HG03521 (cell line): ENCODE measurements around the gene PRKN.

Source experiments
- ATAC-seq: cut with Tn5 transposase; IDR thresholded peaks from one replicate; pipeline ENCODE4 v1.9.1; 2021; ENCODE audit warnings: mild to moderate bottlenecking, moderate library complexity; ENCODE audit not compliant: unreplicated experiment

PRKN gene

GRCh38 chr6:161750686-161751085, 976.9 kb downstream of the PRKN start:
- no peak for ATAC-seq

- no peak for ATAC-seq
Observed at GRCh38 chr6:161749576-161749975, 978.0 kb downstream of the PRKN start.

DNA sequence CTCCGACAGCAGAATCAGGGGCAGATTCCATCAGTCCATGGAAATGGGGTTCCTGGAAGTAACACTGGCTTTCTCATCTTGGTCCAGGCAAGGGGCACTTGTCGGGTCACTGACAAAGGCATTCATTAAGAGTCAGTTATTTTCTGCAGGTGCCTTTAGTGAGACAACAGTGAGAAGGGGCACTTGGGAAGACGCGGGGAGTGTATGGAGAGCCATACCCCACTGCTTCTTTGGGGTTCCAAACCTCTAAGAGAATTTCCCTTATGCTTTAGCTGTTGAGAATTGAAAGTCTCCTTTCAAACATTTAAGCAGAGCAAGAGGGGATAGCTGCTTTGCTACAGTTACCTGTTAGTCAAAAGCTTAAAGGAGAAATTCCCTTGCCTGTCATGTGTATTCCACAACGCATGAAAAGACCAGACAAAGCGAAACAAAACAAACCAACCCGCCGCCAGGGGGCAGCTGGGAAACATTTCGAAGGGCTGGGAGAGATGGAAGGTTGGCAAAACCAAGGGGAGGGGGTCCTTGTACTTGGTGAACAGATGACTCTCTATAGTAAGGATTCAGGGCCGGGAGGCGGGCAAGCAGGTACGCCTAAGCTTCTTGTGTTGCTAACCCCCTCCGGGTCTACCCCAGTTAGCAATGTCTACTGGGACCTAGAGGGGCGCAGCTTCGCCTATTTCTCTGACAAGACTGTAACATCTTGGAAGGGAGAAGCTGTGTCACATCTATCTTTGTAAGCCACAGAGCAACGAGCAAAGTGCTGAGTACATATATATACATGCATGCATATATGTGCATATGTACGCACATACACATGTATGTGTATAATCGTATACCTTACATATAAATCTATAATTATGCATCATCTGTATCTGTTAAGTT, 978.8 kb downstream of the PRKN start:
- ATAC-seq = no peak

DNA sequence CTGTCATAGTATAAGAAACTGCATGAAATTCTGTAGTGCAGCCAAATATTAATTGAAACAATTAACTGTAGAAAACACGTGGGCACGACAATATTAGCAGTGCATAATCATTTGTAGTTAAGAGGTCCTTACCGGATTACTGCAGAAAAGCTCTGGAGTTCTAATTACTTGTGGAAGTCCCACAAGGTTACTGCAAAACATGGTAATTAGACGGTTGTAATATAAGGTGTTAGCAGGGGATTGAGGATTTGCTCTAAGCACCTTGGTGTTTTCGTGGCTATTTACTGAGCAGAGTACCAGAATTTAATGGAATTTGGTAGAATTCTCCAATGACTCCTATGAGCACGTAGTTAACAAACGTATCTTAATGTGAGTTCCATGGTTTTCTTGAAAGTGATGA, 980.1 kb downstream of the PRKN start:
- ATAC-seq = no peak

DNA sequence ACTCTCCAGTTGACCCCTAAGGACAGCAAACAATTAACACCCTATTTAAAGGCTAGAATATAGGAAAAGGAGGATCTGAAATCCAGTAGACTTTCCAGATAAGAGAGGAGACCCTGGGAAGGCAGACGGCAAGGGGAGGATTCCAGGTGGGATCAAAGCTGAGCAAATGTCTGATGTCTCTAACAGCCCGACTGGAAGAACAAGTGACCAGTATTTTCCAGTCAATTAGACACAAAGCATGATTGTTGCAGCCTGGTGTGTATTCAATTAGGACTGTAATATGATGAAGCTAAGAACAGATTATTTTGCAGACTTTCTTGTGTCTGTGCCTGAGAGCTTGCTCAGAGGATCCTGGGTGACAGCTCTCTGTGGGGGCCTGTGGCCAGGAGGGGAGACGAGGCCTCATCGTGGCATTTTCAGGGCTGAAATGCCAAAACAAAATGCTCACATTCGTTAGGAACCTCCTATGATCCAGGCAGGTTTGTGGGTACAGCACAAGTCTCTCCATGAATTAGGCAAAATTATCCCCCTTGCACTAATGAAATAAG, 981.9 kb downstream of the PRKN start:
- ATAC-seq = no peak

GRCh38 chr6:161745128-161745527, 982.4 kb downstream of the PRKN start:
- ATAC-seq = no peak

- no peak for ATAC-seq
Observed at GRCh38 chr6:161744211-161745067, 983.1 kb downstream of the PRKN start.

GRCh38 chr6:161743509-161744178, 983.9 kb downstream of the PRKN start:
- ATAC-seq = no peak

DNA sequence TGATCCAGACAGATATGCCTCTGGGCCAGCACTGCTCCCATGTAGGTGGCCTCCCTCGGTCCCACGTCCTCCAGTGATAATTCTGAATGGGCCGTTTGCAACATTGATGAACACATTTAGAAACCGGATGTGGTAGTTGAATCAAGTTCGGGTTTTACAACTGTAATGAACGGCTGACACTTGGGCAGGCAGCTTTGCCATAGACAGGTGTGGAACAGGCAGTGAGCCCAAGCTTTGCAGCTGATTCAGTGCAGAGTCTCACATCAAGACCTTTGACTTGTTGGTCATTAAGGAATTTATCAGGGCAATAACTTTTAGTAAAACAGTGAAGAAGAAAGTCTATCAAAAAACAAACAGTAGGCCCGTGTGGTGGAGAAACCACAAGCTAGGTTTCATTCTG, 987.1 kb downstream of the PRKN start:
- ATAC-seq = no peak

GRCh38 chr6:161736781-161737292, 990.7 kb downstream of the PRKN start:
- ATAC-seq = no peak

DNA sequence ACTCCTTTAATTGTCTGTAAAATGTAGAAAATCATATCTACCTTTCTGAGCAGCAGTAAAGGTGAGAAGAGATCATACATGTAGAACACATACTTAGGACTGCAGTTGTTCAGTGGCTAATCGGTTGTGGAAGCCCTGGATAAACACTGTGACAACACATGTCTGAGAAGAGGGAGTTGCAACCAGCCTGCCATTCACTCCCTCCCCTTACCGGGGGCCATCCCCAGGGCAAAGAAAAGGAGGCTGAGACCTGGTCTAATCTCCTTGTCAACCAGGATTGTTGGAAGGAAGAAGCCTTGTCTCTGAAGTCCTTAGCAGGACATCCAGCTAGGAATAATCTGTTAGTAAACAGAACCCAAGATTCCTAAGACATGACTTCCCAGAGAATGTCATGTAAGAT, 991.2 kb downstream of the PRKN start:
- no peak for ATAC-seq

DNA sequence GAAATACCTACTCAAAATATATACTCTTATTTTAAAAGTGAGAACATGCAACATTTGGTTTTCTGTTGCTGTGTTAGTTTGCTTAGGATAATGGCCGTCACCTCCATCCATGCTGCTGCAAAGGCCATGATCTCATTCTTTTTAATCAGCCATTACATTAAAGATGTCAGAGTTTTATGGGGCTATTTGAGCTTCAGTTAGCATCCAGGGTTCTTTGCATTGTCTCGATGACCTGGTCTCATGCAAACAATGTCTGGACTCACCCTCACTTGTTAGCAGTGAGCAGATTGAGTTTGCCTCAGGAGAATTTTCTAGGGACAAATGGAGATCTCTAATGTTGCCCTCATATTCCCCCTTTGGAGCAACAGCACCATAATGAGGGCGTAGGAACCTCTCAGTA, 995.0 kb downstream of the PRKN start:
- ATAC-seq = no peak

GRCh38 chr6:161727083-161727833, 1000.3 kb downstream of the PRKN start:
- no peak for ATAC-seq

- no peak for ATAC-seq
Observed at GRCh38 chr6:161722394-161722793, 1005.2 kb downstream of the PRKN start.

GRCh38 chr6:161721511-161721910, 1006.1 kb downstream of the PRKN start:
- no peak for ATAC-seq

DNA sequence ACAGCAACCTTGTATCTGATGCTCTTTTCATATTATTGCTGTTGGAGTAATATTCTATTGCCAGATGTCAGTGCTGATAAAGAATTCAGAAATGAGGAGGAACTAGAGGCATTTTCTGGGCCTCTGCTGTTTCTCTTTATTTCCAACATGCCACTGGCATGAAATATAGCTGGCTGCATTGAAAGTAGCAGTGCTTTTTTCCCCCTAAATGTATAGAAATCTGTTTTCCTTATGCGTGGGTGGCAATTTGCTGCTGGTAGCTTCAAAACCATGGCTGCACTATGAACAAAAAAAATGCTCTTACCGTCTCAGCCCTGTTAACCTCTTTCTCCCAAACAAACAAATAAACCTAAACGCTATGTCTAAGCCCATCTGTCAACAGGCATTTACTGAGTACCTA, 1011.4 kb downstream of the PRKN start:
- ATAC-seq = no peak

GRCh38 chr6:161711938-161712337, 1015.6 kb downstream of the PRKN start:
- no peak for ATAC-seq

- ATAC-seq = no peak
Observed at GRCh38 chr6:161711515-161711914, 1016.1 kb downstream of the PRKN start.

DNA sequence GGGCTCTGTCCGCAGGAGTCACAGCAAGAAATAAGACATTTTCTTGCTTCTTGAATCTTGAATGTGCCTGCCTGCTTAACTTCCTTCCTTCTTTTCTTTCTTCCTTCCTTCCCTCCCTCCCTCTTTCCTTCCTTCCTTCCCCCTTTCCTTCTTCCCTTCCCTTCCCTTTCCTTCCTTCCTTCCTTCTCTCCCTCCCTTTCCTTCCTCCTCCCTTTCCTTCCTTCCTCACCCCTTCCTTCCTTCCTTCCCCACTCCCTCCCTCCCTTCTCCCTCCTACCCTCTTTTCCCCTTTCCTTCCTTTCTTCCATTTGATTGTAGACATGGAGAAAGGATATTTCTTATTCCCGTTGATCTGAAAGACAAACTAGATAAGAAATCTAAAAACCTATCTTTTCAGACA, 1016.9 kb downstream of the PRKN start:
- no peak for ATAC-seq

- no peak for ATAC-seq
Observed at GRCh38 chr6:161701056-161701455, 1026.5 kb downstream of the PRKN start.
